Measurements from ENCODE around the gene CDH5.
"Not testable (repeated sequence)": the region's sequence is repeated elsewhere in the genome, so short reads cannot be mapped to it uniquely, and the experiment has no call there.

The CDH5 gene

DNA sequence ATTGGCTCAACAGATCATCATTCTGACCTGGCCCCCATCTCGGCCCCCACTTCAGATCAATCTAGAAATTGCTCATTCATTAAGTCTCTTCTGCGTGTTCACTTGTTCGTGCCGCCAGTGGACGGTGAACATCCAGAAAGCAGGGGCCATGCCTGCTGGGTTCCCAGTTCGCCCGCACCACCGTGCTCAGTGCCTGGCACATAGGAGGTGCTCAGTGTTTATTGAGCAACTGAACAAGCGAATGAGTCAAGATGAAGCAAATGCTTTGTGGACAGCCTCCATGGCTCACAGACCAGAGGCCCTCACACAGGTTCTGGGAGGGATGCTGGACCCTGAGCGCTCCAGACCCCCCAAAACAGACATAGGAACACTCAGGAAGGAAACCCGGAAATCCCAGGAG lies 74.5 kb downstream of the CDH5 start:
- DNase-seq, result no peak

DNA sequence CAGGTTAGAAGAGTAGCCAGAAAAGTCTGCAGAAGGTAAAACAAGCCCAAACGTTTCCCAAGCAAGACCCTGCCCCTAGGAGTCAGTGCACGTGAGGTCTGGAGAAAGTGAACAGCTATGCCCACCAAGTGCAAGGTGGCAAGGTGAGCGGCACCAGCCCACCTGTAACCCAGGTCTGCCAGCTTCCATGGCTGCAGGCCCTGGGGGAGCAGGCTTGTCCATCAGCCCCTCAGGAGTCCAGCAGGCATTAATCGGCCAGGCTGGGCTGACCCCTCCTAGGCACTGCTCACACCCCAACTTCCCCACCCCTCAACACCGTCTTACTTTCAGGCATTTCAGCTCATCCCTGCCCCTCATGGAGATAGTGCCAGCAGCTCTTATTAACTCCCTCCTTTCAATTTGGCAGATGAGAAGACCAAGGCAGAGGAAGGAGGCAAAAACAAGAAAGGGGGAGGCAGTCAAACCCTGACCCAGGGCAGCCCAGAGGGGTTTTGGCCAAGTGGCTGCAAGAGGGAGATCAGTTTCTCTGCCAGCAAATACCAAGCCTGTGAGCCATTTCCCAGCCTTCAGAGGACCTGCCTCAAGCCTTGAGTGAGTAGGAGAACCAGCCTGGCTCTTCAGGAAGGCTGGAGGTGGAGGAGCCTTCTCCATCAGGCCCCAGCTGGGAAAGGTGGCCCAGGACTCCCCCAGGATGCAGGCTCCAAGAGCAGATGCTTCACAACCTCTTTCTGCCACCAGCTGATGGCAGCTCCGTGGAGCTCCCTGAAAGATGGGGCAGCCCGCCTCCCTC lies 75.3 kb downstream of the CDH5 start:
- no peak for DNase-seq

DNA sequence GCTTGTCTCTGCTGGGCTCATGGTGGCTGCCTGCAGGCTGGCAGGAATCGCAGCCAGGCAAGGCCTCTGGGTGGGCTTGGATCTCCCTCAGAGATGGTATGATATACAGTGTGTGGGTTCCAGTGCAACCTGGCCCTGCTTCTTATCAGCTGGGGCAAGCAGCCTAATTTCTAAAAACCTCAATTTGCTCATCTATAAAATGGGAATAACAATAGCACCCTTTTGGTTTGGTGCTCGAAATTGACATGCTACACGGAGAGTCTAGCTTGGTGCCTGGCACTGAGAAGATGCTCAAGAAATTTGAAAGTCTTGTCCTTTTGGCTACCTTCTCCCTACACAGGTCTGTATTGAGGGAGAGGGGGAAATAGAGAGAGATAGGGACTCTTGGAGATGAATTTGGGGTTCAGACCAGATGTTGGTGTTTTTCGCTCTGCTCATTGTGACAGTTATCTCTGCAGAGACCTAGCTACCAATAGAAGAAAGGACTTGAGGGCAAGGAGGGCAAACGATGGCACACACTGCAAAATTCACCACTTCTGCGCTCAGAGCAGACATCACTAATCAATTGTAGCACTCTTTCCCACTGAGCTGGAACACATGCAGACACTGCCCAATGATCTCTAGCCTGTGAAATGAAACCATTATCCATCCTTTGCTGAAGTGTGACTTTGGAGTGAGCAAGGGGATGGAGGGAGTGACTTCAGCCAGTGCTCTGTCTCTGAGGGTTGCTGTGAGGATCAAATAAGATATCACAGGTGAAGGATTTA lies 76.2 kb downstream of the CDH5 start:
- DNase-seq, result no peak

DNA sequence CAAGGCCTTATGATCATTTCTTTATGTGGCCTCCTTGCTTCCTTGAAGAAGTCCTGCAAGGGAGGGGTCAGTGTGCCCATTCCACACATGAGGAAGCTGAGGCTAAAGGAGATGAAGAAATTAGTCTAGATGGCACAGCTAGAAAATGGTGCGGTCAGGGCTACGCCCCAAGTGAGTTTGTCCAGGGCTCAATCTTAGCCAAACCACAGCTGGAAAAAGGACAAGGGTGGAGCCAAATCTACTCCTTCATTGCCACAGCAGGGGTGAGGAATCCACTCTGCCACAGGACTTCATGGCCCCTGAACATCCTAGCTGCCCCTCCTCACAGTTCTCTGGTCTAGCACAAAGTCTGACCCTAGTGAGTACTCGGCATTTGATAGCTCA lies 76.8 kb downstream of the CDH5 start:
- DNase-seq, result no peak

DNA sequence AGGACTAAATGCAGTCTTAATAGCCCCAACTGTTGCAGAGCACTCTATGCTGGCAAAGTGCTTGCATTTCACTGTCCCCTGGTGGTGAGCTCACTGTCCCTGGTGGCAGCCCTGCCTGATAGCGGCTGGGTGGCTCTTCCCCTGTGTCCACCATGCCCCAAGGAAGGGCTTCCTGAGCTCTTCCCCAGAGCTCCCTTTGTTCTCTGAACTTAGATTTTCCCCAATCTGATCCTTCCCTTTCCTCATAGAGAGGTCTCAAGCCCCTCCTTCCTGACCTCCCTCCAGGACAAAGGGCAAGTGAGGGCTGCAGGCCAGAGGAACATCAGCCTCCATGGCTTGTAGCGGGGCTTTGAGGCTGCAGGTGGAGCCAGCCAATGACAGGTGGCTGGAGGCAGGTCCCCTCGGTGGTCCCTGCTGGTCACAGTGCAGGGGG lies 77.6 kb downstream of the CDH5 start:
- DNase-seq, result no peak

DNA sequence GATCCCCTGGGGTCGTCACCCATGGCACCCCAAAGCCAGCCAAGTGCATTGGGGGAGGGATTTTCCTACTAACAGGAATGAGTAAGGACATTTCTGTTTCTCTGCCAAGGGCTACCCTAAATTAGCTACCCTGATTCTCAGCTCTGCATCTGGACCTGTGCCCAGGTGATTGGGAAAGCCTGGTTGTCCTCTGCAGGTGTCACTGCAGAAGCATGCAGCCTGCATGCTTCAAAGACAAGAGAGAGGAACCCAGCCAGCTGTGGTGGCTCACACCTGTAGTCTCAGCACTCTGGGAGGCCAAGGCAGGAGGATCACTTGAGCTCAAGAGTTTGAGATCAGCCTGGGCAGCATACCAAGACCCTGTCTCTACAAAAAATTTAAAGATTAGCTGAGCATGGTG lies 80.2 kb downstream of the CDH5 start:
- DNase-seq, result no peak

DNA sequence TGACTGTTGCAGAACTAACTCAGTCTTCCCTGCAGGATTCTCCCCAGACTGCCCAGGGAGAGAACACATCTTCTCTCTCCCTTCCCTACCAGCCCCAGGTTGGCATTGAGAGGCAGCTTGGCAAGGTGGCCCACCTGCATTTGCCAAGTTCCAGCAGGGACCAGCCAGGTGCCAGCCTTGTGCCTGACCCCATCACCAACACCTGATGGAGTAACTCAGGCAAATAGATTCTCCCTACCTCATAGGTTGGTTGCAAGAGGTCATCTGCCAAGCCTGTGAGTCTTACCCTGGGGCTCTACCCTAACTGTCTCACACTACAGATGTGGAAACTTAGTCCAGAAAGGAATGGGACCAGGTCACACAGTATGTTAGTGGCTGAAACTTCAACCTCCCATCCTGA lies 81.0 kb downstream of the CDH5 start:
- no peak for DNase-seq

DNA sequence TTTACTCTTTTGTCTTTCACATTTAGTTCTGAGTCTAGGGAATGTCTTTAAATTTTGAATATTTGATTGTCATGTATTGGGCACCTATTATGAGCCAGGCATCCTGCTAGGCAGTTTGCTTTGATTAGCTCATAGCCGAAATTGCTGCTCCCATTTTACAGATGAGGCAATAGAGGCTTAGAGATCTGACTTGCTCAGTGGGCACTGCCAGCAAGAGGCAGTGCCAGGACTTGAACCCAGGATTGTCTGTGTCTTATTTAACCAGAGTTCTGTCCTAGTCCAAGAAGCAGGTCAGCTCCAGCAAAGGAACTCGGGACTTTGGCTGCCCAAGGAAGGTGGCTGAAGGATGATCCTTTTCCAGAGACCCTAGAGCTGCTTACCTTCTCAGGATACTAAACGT lies 85.1 kb downstream of the CDH5 start:
- DNase-seq, result no peak

DNA sequence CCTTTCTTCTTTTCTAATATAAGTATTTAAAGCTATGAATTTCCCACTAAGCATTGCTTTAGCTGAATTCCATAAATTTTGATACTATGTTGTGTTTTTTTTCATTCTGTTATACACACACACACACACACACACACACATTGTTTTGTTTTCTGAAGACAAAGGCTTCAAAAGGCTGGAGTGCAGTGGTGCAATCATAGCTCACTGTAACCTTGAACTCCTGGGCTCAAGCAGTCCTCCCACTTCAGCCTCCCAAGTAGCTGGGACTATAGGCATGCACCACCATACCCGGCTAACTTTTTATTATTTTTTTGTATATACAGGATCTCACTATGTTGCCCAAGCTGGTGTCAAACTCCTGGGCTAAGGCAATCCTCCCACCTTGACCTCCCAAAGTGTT lies 86.7 kb downstream of the CDH5 start:
- not testable (repeated sequence) for DNase-seq

Data from NCI-H1930 (cell line).